Measurements from ENCODE around the gene NUP98.

DNA sequence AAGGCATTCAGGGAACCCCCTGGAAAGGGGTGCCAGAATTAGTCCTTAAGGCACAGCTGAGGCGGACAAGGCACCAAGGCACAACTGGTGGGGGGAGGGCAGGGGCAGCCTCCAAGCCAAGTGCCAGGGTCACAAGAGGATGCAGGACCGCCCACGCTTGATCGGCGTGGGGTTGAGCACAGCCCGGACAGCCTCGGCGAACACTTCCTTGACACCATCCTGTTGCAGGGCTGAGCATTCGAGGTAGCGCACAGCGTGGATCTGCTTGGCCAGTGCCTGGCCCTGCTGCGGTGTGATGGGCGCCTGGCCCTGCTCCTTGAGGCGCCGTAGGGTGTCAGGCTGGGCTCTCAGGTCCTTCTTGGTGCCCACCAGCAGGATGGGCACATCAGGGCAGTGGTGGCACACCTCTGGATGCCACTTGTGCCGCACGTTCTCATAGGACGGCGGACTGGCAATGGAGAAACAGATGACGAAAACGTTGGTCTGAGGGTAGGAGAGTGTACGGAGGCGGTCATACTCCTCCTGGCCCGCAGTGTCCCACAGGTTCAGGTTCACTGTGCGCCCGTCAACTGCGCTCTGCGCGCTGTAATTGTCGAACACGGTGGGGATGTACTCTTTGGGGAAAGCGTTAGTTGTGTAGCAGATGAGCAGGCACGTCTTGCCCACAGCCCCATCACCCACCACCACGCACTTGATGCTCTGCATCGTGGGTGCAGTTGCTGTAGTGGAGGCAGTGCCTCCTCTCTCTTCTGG is 30.3 kb upstream of the NUP98 start:
- TF ChIP-seq, protein P1, sequence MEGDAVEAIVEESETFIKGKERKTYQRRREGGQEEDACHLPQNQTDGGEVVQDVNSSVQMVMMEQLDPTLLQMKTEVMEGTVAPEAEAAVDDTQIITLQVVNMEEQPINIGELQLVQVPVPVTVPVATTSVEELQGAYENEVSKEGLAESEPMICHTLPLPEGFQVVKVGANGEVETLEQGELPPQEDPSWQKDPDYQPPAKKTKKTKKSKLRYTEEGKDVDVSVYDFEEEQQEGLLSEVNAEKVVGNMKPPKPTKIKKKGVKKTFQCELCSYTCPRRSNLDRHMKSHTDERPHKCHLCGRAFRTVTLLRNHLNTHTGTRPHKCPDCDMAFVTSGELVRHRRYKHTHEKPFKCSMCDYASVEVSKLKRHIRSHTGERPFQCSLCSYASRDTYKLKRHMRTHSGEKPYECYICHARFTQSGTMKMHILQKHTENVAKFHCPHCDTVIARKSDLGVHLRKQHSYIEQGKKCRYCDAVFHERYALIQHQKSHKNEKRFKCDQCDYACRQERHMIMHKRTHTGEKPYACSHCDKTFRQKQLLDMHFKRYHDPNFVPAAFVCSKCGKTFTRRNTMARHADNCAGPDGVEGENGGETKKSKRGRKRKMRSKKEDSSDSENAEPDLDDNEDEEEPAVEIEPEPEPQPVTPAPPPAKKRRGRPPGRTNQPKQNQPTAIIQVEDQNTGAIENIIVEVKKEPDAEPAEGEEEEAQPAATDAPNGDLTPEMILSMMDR (IDR thresholded peaks at IDR 0.05 in 4 of 5, conservative IDR thresholded peaks at IDR 0.05 in 1 of 5): no peak
- TF ChIP-seq POLR2A (IDR thresholded peaks at IDR 0.05): no peak

Measured in gastrocnemius medialis (tissue), 4 donors.